ENCODE measurements around the gene SLC38A9.
"Not testable (repeated sequence)": the region's sequence is repeated elsewhere in the genome, so short reads cannot be mapped to it uniquely, and the experiment has no call there.

The SLC38A9 gene

GRCh38 chr5:55712023-55712859, at the start of gene SLC38A9:
SLC38A9 (minus strand) TSS chr5:55712324; CDS start chr5:55697958, 14,366 bp downstream.
- peak; percentile 97 for DNase-seq (ENCODE audit: low spot score)

GRCh38 chr5:55761721-55762120, 49.6 kb upstream of the SLC38A9 start:
- DNase-seq (ENCODE audit: low spot score) = not testable (repeated sequence)

DNA sequence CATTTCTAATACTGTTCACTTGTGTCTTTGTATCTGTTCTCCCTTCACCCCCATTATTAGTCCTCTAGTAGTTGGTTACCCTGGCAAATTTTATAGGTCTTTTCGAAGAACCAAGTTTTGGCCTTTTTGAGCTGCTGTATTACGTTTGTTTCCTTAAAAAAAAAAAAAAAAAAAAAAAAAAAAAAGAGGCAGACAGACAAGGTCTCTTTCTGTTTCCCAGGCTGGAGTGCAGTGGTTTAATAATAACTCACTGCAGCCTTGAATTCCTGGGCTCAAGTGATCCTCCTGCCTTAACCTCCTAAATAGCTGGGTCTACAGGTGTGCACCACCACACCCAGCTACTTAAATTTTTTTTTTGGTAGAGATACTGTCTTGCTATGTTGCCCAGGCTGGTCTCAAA, 46.6 kb upstream of the SLC38A9 start:
- no peak for DNase-seq (ENCODE audit: low spot score)

DNA sequence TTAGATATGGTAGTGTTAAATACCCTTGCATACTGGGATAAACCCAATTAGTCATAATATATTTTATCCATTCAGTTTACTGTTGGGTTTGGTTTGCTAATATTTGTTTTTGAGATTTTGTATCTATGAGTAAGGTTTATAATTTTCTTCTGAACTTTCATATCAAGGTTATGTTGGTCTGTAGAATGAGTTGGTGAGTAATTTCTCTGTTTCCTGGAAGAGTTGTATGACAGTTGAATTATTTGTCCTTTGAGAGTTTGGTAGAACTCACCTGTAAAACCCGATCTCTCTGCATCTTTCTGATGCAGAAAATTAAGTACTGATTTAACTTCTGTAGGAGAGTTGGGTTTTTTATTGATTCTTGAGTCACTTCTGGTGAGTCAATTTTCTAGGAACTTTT, 46.1 kb upstream of the SLC38A9 start:
- DNase-seq (ENCODE audit: low spot score) = no peak

DNA sequence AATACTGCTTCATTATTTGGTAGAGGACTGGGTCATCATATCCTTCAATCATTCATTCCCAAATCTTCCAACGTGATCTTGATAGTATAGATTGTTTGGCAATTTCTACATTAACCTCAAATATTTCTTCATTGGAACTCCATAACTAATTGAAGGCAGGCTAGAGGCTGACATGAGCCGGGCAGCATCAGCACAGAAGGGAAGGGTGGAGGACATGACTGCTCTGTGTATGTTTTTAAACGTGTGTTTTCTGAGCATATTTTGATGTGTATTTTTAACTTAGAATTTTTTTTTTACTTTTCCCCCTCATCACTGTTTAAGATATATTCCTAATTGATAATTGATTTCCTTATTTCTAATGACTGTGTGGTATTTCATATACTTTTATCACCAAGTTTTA, 38.4 kb upstream of the SLC38A9 start:
- DNase-seq (ENCODE audit: low spot score) = no peak

DNA sequence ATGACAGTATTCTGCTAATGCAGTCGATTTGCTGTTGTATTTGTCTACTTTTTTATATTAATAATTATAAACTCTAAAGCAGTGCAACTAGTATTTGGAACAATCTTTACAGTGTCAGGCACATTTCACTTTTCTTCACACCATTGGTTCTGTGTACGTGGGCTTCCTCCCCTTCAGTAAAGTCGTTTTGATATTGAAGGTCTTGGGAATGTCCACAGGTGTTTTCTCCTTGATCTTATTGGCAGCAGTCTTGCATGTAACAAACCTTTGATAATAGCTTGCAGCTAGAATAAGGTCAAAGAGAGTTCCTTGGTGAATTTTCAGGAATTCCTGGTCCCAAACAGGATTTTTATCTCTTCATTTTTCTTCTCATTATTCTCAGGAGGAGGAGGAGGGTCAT, 37.9 kb upstream of the SLC38A9 start:
- DNase-seq (ENCODE audit: low spot score) = no peak

- DNase-seq (ENCODE audit: low spot score) = no peak
Observed at GRCh38 chr5:55749387-55749786, 37.3 kb upstream of the SLC38A9 start.

GRCh38 chr5:55747778-55748318, 35.7 kb upstream of the SLC38A9 start:
- DNase-seq (ENCODE audit: low spot score) = no peak

- DNase-seq (ENCODE audit: low spot score) = no peak
Observed at GRCh38 chr5:55742778-55743177, 30.7 kb upstream of the SLC38A9 start.

- no peak for DNase-seq (ENCODE audit: low spot score)
Observed at GRCh38 chr5:55737793-55738192, 25.7 kb upstream of the SLC38A9 start, which contains the start of gene DDX4. DDX4 (plus strand) TSS chr5:55738061; CDS start chr5:55738964, 903 bp downstream.

GRCh38 chr5:55734658-55735057, 22.5 kb upstream of the SLC38A9 start:
- DNase-seq (ENCODE audit: low spot score) = no peak

- no peak for DNase-seq (ENCODE audit: low spot score)
Observed at GRCh38 chr5:55732585-55732984, 20.5 kb upstream of the SLC38A9 start.

- DNase-seq (ENCODE audit: low spot score) = no peak
Observed at GRCh38 chr5:55731848-55732247, 19.7 kb upstream of the SLC38A9 start.

DNA sequence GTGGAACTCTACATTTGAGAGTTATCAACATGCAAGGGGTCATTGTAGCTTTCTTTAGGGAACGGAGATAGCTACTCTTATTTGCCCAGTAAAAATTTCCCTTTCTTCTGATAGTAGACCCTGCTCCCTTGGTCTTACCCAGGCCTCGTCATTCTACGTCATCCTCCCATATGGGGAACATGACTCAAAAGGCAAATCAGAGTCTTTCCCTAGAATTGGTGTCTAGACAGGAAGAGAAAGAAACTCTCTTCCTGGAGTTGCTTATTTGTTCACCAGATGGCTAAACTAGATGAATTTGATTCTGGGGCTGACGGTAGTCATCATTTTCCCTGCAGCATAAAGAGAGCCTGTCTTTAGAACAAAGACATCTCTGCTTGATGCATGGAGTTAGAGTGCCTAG, 12.2 kb upstream of the SLC38A9 start:
- no peak for DNase-seq (ENCODE audit: low spot score)

DNA sequence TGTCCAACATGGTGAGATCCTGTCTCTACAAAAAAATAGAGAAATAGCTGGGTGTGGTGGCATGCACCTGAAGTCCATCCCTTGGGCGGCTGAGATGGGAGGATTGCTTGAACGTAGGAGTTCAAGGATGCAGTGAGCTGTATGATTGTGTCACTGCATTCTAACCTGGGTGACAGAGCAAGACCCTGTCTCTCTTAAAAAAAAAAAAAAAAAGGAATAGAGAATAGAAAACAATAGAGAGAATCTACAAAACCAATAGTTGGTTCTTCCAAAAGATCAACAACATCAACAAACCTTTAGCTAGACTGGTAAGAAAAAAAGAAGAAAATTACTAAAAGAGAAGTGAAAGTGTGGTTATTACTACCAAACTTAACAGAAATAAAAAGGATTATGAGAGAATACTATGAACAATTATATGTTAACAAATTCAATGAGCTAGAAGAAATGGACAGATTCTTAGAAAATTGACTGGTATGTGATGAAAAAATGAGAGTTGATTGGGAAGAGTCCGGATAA, 8.1 kb upstream of the SLC38A9 start:
- no peak for DNase-seq (ENCODE audit: low spot score)

DNA sequence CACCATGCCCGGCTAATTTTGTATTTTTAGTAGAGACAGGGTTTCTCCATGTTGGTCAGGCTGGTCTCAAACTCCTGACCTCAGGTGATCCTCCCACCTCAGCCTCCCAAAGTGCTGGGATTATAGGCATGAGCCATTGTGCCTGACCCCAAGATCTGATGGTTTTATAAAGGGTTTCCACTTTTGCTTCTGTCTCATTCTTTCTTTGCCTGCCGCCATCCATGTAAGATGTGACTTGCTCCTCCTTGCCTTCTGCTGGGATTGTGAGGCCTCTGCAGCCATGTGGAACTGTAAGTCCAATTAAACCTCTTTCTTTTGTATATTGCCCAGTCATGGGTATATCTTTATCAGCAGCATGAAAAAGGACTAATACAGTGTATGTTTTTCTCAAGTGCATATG, 6.9 kb upstream of the SLC38A9 start:
- not testable (repeated sequence) for DNase-seq (ENCODE audit: low spot score)

GRCh38 chr5:55715519-55716078, 3.5 kb upstream of the SLC38A9 start:
- DNase-seq (ENCODE audit: low spot score) = no peak

- DNase-seq (ENCODE audit: low spot score) = no peak
Observed at GRCh38 chr5:55714749-55715148, 2.6 kb upstream of the SLC38A9 start.

DNA sequence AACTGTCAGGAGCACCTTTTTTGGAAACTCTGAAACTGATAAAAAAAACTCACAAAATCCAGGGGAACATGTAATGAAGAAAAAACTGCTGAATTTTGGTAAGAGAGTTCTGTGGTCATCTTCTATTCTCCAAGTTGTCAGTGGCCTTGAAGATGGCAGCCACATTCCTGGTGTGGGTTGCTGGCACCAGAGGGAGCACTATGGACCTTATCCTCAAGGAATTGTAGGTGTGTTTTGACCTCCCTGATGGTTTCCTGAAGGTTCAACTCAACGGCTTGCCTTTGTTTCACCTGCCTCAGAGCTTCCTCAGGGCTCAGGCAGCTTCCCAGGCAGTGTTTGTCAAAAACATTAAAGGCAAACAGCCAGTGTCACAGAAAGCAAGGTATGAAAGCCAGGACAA, 2.2 kb upstream of the SLC38A9 start:
- DNase-seq (ENCODE audit: low spot score) = no peak

DNA sequence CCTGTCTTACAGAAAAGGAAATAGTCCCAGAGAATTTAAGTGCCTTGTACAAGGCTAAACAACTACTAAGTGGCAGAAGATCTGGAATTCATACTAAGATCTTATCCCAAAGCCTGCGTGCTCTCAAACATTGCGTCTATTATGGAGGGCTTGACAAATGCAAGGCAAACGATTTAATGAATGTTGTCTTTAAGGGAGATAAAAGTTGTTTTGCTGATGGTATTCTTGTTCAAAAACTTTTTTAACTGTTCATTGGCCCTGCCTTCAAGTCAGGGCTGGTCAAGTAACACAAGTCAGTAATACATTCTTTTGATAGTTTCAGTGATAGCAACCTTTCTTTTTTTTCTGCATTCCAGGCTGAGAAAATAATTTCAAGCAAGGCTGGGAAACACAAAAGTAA, 1.7 kb upstream of the SLC38A9 start:
- DNase-seq (ENCODE audit: low spot score) = no peak

DNA sequence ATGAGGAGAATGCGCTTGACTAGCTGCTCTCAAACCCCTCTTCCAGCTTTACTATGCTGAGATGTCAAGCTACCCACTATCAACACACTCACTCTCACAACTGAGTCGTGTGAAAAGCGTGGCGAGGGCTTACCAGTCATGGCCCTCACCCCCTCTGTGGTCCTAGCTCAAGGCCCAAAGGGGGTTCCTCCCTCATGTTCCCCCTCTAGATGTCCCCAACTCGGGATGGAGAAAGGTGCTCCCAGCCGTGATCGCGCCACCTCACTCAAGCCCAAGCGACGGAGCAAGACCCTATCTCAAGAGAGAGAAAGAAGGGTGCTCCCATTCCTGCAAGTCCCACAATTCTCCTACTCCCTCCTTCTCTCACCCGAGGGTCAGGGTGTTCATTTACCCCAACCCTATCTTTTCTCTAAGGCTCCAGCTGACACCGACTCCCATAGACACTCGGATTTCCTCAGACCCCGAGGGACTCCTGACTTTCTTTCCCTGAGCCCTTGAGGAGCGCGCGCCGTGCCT, 559 bp downstream of the SLC38A9 start:
- DNase-seq (ENCODE audit: low spot score) = no peak

DNA sequence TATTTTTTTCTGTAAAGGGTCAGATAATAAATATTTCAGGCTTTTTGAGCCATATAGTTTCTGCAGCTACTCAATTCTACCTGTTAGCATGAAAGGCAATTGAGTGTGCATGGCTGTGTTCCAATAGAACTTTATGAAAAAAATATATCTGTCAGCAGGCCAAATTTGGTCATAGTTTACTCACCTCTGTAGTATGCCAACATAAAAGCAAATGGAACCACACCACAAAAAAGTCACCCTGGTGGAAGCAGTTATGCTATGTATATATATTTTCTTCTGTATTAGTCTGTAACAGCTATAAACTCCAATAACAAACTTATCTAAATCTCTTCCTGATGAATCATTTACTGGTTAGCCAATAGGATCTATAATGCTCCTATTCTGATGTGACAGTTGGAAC, 3.4 kb downstream of the SLC38A9 start:
- no peak for DNase-seq (ENCODE audit: low spot score)

- DNase-seq (ENCODE audit: low spot score) = no peak
Observed at GRCh38 chr5:55706230-55706629, 5.9 kb downstream of the SLC38A9 start.
